HEK293T (cell line): ENCODE measurements around the gene EIF2D.

Experiments
- CTCF ChIA-PET: fragments of 350-600 bp; formaldehyde crosslinking; extraction: SDS; loops from one replicate; lab custom pipeline; 2021; ENCODE audit warnings: antibody characterized with exemption, inconsistent platforms; lab: Yijun Ruan, JAX
- POLR2A ChIA-PET: fragments of 350-600 bp; formaldehyde crosslinking; extraction: SDS; loops from one replicate; lab custom pipeline; 2020; ENCODE audit warnings: antibody characterized with exemption, inconsistent platforms; lab: Yijun Ruan, JAX
- DNase-seq: peaks from one replicate; pipeline ENCODE4 v3.0.0; 2012; ENCODE audit warnings: mixed read lengths; ENCODE audit errors: extremely low spot score
- ARNT ChIP-seq: fragments of 450-650 bp; IDR thresholded peaks from 2 replicates; pipeline ENCODE4 v1.6.1; 2017; ENCODE audit warnings: mild to moderate bottlenecking
- BHLHE40 ChIP-seq: fragments of 450-650 bp; IDR thresholded peaks from 2 replicates; pipeline ENCODE4 v1.6.1; 2016; ENCODE audit warnings: mild to moderate bottlenecking, moderate library complexity, borderline replicate concordance
- CTBP1 ChIP-seq: fragments of 450-650 bp; IDR thresholded peaks from 2 replicates; pipeline ENCODE4 v1.6.1; 2016; ENCODE audit warnings: borderline replicate concordance
- ELF4 ChIP-seq: fragments of 450-650 bp; IDR thresholded peaks from 2 replicates; pipeline ENCODE4 v1.6.1; 2017; ENCODE audit warnings: antibody characterized with exemption
- FOXA1 ChIP-seq: fragments of 450-650 bp; IDR thresholded peaks from 2 replicates; pipeline ENCODE4 v1.6.1; 2016; ENCODE audit warnings: mild to moderate bottlenecking
- FOXK2 ChIP-seq: fragments of 450-650 bp; IDR thresholded peaks from 2 replicates; pipeline ENCODE4 v1.6.1; 2016; ENCODE audit warnings: mild to moderate bottlenecking
- FOXM1 ChIP-seq: fragments of 450-650 bp; IDR thresholded peaks from 2 replicates; pipeline ENCODE4 v1.6.1; 2017; ENCODE audit warnings: mild to moderate bottlenecking, borderline replicate concordance
- HDGF ChIP-seq: fragments of 450-650 bp; IDR thresholded peaks from 2 replicates; pipeline ENCODE4 v1.6.1; 2017; ENCODE audit warnings: antibody characterized with exemption, borderline replicate concordance
- L3MBTL2 ChIP-seq: fragments of 450-650 bp; conservative IDR thresholded peaks from 2 replicates; pipeline ENCODE4 v1.6.1; 2016; ENCODE audit warnings: mild to moderate bottlenecking
- LEF1 ChIP-seq: fragments of 450-650 bp; IDR thresholded peaks from 2 replicates; pipeline ENCODE4 v1.6.1; 2017; ENCODE audit warnings: mild to moderate bottlenecking, borderline replicate concordance
- NFRKB ChIP-seq: fragments of 450-650 bp; IDR thresholded peaks from 2 replicates; pipeline ENCODE4 v1.6.1; 2016; ENCODE audit warnings: mild to moderate bottlenecking, moderate library complexity
- PKNOX1 ChIP-seq: fragments of 450-650 bp; IDR thresholded peaks from 2 replicates; pipeline ENCODE4 v1.6.1; 2016
- SP1 ChIP-seq: fragments of 450-650 bp; IDR thresholded peaks from 2 replicates; pipeline ENCODE4 v1.6.1; 2017
- SUZ12 ChIP-seq: fragments of 450-650 bp; IDR thresholded peaks from 2 replicates; pipeline ENCODE4 v1.6.1; 2016; ENCODE audit warnings: mild to moderate bottlenecking
- TARDBP ChIP-seq: fragments of 450-650 bp; IDR thresholded peaks from 2 replicates; pipeline ENCODE4 v1.6.1; 2016
- ZNF384 ChIP-seq: fragments of 450-650 bp; IDR thresholded peaks from 2 replicates; pipeline ENCODE4 v1.6.1; 2016

The EIF2D gene

GRCh38 chr1:206551296-206551985 lies 60.8 kb downstream of the EIF2D start:
- CTCF ChIA-PET = interaction anchor here (0.6 to 1.0 kb wide), 3 partner anchors 32 to 72 kb away, joined by 3 to 7 read pairs (median 4); no protein-coding TSS in a partner anchor
- DNase-seq = no peak
- POLR2A ChIA-PET = no interaction called here
- TF ChIP-seq ELF4 (no peak), TARDBP (no peak), CTBP1 (no peak), ZNF384 (no peak), FOXM1 (no peak), L3MBTL2 (no peak), BHLHE40 (no peak), FOXK2 (no peak), HDGF (no peak), SUZ12 (no peak), SP1 (no peak), LEF1 (no peak), NFRKB (no peak), ARNT (no peak), PKNOX1 (no peak), FOXA1 (no peak)

DNA sequence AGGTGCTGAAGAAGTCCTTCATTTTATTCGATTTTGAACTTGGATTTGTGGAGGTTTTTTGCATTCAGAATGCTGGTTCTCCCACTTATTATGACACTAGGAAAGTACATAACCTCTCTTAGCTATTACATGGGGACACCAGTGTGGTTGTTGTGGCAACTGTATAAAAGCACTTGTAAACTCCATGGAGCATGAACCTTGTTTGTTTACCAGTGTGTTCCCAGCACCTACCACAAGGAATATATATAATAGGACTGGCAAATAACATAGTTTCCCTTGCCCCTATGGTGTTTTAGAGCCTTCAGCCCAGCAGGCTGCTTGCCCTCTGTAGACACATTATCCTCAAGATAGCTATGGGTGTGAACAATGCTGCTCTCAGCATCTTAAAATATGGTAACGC lies 61.8 kb downstream of the EIF2D start:
- no peak for TF ChIP-seq BHLHE40
- no peak for TF ChIP-seq ARNT
- no peak for TF ChIP-seq FOXM1
- TF ChIP-seq FOXA1 = no peak
- TF ChIP-seq LEF1 = no peak
- no peak for TF ChIP-seq SP1
- TF ChIP-seq CTBP1 = no peak
- no peak for TF ChIP-seq SUZ12
- TF ChIP-seq ZNF384 = no peak
- TF ChIP-seq TARDBP = no peak
- no peak for TF ChIP-seq HDGF
- no peak for TF ChIP-seq FOXK2
- no peak for TF ChIP-seq NFRKB
- no peak for TF ChIP-seq PKNOX1
- no peak for TF ChIP-seq ELF4
- no peak for TF ChIP-seq L3MBTL2
- DNase-seq = no peak
- CTCF ChIA-PET = interaction anchor here (1.0 kb wide), 1 partner anchor 33 kb away, joined by 3 read pairs; no protein-coding TSS in a partner anchor
- POLR2A ChIA-PET = no interaction called here

DNA sequence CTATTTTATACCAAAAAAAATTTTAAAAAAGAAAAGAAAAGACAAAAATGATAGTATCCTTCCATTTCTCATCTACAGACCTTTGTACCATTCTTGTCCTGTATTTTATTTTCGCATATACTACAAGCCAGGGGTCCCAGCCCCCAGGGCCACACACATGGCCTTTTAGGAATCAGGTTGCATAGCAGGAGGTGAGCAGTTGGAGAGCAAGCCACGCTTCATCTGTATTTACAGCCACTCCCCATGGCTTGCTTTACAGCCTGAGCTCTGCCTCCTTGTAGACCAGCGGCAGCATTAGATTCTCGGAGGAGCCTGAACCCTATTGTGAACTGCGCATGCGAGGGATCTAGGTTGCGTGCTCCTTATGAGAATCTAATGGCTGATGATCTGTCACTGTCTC lies 65.2 kb downstream of the EIF2D start:
- ChIA-PET POLR2A (no interaction called here), CTCF (interaction anchor here (2.9 kb wide), 1 partner anchor 12 kb away, joined by 14 read pairs; no protein-coding TSS in a partner anchor)

DNA sequence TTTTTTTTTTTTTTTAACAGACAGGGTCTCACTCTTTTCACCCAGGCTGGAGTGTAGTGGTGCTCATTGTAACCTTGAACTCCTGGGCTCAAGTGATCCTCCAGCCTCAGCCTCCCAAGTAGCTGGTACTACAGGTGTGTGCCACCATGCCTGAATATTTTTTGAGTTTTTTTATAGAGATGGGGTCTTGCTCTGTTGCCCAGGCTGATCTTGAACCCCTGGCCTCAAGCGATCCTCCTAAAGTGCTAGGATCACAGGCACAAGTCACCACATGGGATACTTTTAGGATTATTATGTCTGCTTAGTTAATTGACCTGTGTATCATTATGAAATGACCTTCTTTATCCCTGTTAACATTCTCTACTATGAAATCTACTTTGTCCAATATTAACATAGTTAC lies 66.9 kb downstream of the EIF2D start:
- ChIA-PET POLR2A (interaction anchor here (1.4 kb wide), 1 partner anchor 90 kb away, joined by 3 read pairs; the partner anchor contains the start of gene DYRK3), CTCF (interaction anchor here (0.6 to 2.9 kb wide), 11 partner anchors 8 to 55 kb away, joined by 3 to 19 read pairs (median 4); no protein-coding TSS in a partner anchor)
- TF ChIP-seq FOXA1 = no peak
- TF ChIP-seq ARNT = no peak
- TF ChIP-seq PKNOX1 = no peak
- no peak for TF ChIP-seq FOXM1
- no peak for TF ChIP-seq HDGF
- no peak for TF ChIP-seq LEF1
- no peak for TF ChIP-seq BHLHE40
- no peak for TF ChIP-seq FOXK2
- no peak for DNase-seq

More for the DNA sequence above, 65.2 kb downstream of the EIF2D start:
- DNase-seq = no peak
- TF ChIP-seq L3MBTL2 (no peak), HDGF (no peak), FOXA1 (no peak), ARNT (no peak), BHLHE40 (no peak), FOXK2 (no peak), SP1 (no peak)

DNA sequence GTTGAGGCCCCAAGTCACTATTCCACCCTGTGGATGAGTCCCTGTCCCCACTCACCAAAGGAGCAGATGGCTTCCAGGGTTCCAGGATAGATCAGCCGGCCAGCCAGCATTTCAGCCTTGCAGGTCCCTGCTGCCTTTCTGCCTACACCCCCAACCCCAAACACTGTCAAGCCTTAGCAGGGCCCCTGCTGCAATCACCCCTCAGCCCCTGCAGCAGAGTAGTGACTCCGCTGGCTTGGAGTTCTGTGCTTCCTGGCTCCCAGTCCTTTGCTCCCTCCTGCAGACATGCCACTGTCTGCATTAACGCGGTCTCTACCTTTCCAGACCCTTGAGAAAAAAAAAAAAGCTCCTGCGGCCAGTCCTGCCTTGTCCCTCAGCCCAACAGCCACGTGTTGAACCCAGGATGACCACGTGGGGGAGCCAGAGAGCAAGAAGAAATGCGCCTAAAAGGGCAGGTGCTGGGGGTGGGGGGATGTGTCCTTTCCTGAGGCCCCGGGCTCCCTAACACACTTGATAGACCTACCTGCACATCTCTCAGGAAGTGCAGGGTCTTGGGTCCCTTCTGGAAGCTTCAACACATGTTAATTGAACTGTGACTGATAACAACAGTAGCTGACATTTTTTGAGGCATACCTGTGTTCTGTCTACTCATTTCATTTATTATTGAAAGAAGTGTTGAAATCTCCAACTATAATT lies 67.6 kb downstream of the EIF2D start:
- POLR2A ChIA-PET = interaction anchor here (1.4 kb wide), 1 partner anchor 91 kb away, joined by 3 read pairs; the partner anchor contains the start of gene DYRK3
- CTCF ChIA-PET = interaction anchor here (0.6 to 2.9 kb wide), 11 partner anchors 8 to 55 kb away, joined by 3 to 19 read pairs (median 4); no protein-coding TSS in a partner anchor

More for the DNA sequence above, 67.6 kb downstream of the EIF2D start:
- peak; percentile 92 for DNase-seq
- TF ChIP-seq PKNOX1 (no peak), LEF1 (no peak), L3MBTL2 (peak; percentile 16; the same call in 1 of the 2 replicates), ZNF384 (peak; percentile 92), FOXK2 (no peak), FOXM1 (no peak), BHLHE40 (no peak)
